ENCODE results near the gene HEMK1.
A peak's percentile ranks its signal among the peaks of the same experiment; 100 is the strongest.

The HEMK1 gene

DNA sequence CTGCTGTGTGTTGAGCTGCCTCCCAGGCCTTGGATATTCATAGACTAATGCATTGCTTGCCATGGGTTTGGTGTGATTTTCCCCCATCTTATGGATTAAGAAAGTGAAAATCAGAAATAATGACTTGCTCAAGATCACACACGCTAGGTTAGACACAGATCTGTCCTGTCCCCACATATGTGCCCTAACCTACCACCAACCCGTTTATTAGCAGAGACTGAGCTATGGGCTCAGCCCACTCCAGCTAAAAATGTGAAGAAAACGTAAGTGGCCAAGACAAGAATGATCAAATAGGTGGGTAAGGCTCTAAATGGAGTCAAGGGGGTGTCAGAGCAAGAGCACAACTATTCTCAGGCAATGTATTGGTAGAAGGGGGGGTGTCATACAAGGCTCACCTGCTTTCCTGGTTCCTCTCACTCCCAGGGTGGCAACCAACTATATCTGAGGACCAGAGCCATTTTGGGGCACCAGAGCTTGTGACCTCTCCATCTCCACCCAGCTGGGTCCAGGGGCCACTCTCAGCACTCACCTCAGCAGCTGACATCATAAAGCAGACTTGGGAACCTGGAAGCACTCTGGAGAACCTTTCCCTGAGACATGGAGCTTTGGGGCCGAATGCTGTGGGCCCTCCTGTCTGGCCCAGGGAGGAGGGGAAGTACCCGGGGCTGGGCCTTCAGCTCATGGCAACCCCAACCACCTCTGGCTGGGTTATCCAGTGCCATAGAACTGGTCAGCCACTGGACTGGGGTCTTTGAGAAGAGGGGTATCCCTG lies 1.4 kb downstream of the HEMK1 start:
- no peaks in the 10 kb centered on the region for H4K20me1 ChIP-seq (ENCODE audit: insufficient read depth)
- no peaks in the 10 kb centered on the region for H3K36me3 ChIP-seq (ENCODE audit: insufficient read depth)
- H3K27ac ChIP-seq = no peak overlapping the region
- H3K4me2 ChIP-seq = peak overlapping the region; percentile 60; the same call in 1 of the 2 replicates
- no peak overlapping the region for H3K9ac ChIP-seq
- H3K4me1 ChIP-seq (ENCODE audit: low read depth, poor library complexity, severe bottlenecking) = peaks cover 35% of the 10 kb centered on the region
- H3K79me2 ChIP-seq (ENCODE audit: insufficient read depth, low read depth) = no peaks in the 10 kb centered on the region
- TF ChIP-seq, protein P1, sequence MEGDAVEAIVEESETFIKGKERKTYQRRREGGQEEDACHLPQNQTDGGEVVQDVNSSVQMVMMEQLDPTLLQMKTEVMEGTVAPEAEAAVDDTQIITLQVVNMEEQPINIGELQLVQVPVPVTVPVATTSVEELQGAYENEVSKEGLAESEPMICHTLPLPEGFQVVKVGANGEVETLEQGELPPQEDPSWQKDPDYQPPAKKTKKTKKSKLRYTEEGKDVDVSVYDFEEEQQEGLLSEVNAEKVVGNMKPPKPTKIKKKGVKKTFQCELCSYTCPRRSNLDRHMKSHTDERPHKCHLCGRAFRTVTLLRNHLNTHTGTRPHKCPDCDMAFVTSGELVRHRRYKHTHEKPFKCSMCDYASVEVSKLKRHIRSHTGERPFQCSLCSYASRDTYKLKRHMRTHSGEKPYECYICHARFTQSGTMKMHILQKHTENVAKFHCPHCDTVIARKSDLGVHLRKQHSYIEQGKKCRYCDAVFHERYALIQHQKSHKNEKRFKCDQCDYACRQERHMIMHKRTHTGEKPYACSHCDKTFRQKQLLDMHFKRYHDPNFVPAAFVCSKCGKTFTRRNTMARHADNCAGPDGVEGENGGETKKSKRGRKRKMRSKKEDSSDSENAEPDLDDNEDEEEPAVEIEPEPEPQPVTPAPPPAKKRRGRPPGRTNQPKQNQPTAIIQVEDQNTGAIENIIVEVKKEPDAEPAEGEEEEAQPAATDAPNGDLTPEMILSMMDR (conservative IDR thresholded peaks at IDR 0.05; ENCODE audit: low read depth, low read length) = no peak
- no peak overlapping the region for H2AFZ ChIP-seq (ENCODE audit: low read depth)
- no peaks in the 10 kb centered on the region for H3K27me3 ChIP-seq (ENCODE audit: insufficient read depth, low read depth)
- no peak overlapping the region for H3K4me3 ChIP-seq (IDR thresholded peaks at IDR 0.05; ENCODE audit: insufficient read depth, low read depth, low read length)

DNA sequence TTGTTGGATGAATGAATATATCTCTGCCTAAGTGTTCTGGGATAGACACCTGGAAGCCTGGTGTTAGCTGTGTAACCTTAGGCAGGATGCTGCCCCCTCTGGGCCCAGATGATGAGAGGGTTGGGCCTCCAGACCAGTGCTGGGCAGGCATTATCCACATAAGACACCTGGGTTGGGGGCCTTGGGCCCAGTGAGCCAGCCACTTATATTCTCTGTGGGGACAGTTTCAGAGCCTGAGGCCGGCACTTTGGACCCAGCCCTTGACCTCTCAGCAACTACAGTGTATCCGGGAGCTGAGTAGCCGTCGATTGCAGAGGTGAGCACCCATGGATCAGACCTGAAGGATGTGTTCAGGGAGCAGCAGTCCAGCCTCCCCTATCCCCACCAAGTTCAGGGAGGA lies 2.2 kb downstream of the HEMK1 start:
- no peaks in the 10 kb centered on the region for H3K27me3 ChIP-seq (ENCODE audit: insufficient read depth, low read depth)
- TF ChIP-seq, protein P1 (conservative IDR thresholded peaks at IDR 0.05; ENCODE audit: low read depth, low read length) = no peak
- H4K20me1 ChIP-seq (ENCODE audit: insufficient read depth) = no peaks in the 10 kb centered on the region
- H3K9ac ChIP-seq = no peak overlapping the region
- peaks cover 35% of the 10 kb centered on the region for H3K4me1 ChIP-seq (ENCODE audit: low read depth, poor library complexity, severe bottlenecking)
- no peaks in the 10 kb centered on the region for H3K79me2 ChIP-seq (ENCODE audit: insufficient read depth, low read depth)
- no peak overlapping the region for H3K4me2 ChIP-seq
- no peak overlapping the region for H2AFZ ChIP-seq (ENCODE audit: low read depth)
- H3K27ac ChIP-seq = no peak overlapping the region
- H3K36me3 ChIP-seq (ENCODE audit: insufficient read depth) = no peaks in the 10 kb centered on the region
- H3K4me3 ChIP-seq (IDR thresholded peaks at IDR 0.05; ENCODE audit: insufficient read depth, low read depth, low read length) = no peak overlapping the region

DNA sequence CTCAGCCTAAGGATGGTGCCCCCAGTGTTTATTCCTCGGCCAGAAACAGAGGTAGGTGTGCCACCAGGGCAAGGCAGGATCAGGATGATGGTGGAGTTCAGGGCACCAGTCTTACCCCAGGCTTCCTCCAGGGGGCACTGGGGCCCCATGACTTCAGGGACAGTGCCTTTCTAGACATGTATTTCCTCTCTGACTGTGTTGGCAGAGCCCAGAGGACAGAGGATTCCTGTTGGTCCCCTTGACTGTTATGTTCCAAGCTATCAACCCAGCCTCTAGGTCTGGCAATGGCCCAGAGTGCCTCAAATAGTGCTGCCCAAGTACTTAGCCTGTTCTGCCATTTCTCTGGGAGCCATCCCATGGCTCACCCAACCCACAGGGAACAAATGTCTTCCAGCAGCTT lies 2.8 kb downstream of the HEMK1 start:
- H3K36me3 ChIP-seq (ENCODE audit: insufficient read depth) = no peaks in the 10 kb centered on the region
- H3K4me3 ChIP-seq (IDR thresholded peaks at IDR 0.05; ENCODE audit: insufficient read depth, low read depth, low read length) = no peak overlapping the region
- TF ChIP-seq, protein P1 (conservative IDR thresholded peaks at IDR 0.05; ENCODE audit: low read depth, low read length) = peak; percentile 73
- H2AFZ ChIP-seq (ENCODE audit: low read depth) = no peak overlapping the region
- H3K27ac ChIP-seq = no peak overlapping the region
- no peak overlapping the region for H3K4me2 ChIP-seq
- no peaks in the 10 kb centered on the region for H3K27me3 ChIP-seq (ENCODE audit: insufficient read depth, low read depth)
- H3K4me1 ChIP-seq (ENCODE audit: low read depth, poor library complexity, severe bottlenecking) = peaks cover 33% of the 10 kb centered on the region
- no peaks in the 10 kb centered on the region for H4K20me1 ChIP-seq (ENCODE audit: insufficient read depth)
- no peaks in the 10 kb centered on the region for H3K79me2 ChIP-seq (ENCODE audit: insufficient read depth, low read depth)
- no peak overlapping the region for H3K9ac ChIP-seq

DNA sequence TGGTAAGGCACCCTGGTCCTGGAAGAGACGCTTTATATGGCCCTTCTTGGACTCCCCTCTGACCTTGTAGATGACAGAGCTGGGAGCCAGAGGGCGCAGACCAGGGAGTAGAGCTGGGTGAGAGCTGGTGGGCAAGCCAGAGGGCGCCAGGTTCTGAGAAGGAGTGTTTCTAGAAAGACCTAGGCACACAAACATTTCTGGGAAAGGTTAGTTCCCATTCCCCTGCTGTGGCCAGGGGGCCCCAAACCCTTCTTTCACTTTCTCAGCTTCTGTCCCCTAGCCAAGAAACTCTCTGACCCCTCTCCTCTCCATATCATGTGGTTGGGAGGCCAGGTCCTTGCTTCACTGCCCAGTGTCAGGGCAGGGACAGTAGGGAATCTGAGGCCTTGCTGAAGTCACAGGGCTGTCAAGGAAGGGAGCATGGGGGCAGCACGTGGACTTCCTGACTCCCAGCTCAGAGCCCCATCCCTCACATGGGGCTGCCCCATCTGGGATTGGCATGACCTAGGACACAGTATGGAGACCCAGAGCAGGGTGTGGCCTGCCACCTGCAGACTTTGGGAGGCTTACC lies 3.6 kb downstream of the HEMK1 start:
- H3K9ac ChIP-seq = no peak overlapping the region
- no peak overlapping the region for H3K27ac ChIP-seq
- no peaks in the 10 kb centered on the region for H3K27me3 ChIP-seq (ENCODE audit: insufficient read depth, low read depth)
- no peak overlapping the region for H3K4me3 ChIP-seq (IDR thresholded peaks at IDR 0.05; ENCODE audit: insufficient read depth, low read depth, low read length)
- no peaks in the 10 kb centered on the region for H3K79me2 ChIP-seq (ENCODE audit: insufficient read depth, low read depth)
- peaks cover 30% of the 10 kb centered on the region for H3K4me1 ChIP-seq (ENCODE audit: low read depth, poor library complexity, severe bottlenecking)
- TF ChIP-seq, protein P1 (conservative IDR thresholded peaks at IDR 0.05; ENCODE audit: low read depth, low read length) = no peak
- H4K20me1 ChIP-seq (ENCODE audit: insufficient read depth) = no peaks in the 10 kb centered on the region
- H3K36me3 ChIP-seq (ENCODE audit: insufficient read depth) = no peaks in the 10 kb centered on the region
- no peak overlapping the region for H2AFZ ChIP-seq (ENCODE audit: low read depth)
- no peak overlapping the region for H3K4me2 ChIP-seq

Measured in KMS-11 (cell line).